Neural progenitor cell (in vitro differentiated cells): ENCODE measurements around the gene ZBTB20. TPM values are rescaled to one million over a fixed set of nuclear protein-coding genes. Genes with fewer than 3 reads are reported as not detected.
A peak's percentile ranks its signal among the peaks of the same experiment; 100 is the strongest.

Experiments used
- DNase-seq: peaks from one replicate; pipeline ENCODE4 v3.0.0-alpha.2; 2016; ENCODE audit warnings: low spot score
- H2AFZ ChIP-seq: fragments of 200-600 bp; sonication (generic); replicated peaks from 2 replicates; pipeline ENCODE4 v1.6.1; 2016; ENCODE audit warnings: antibody characterized with exemption
- H3F3A ChIP-seq: fragments of 200-600 bp; sonication (generic); 2 replicates; pipeline ENCODE4 v1.6.1; 2016; ENCODE audit warnings: antibody characterized with exemption, low read depth
- H3K27ac ChIP-seq: fragments of 200-600 bp; sonication (generic); 2 replicates; pipeline ENCODE4 v1.5.1; 2016; ENCODE audit warnings: mild to moderate bottlenecking
- H3K27me3 ChIP-seq: fragments of 200-600 bp; sonication (generic); 2 replicates; pipeline ENCODE4 v1.6.1; 2016; ENCODE audit warnings: mild to moderate bottlenecking, moderate library complexity
- H3K36me3 ChIP-seq: fragments of 200-600 bp; sonication (generic); 2 replicates; pipeline ENCODE4 v1.5.1; 2016
- H3K4me1 ChIP-seq: fragments of 200-600 bp; sonication (generic); 2 replicates; pipeline ENCODE4 v1.6.1; 2016; ENCODE audit warnings: mixed run types
- H3K4me2 ChIP-seq: fragments of 200-600 bp; sonication (generic); 2 replicates; pipeline ENCODE4 v1.6.1; 2016
- H3K4me3 ChIP-seq: fragments of 200-600 bp; sonication (generic); 2 replicates; pipeline ENCODE4 v1.5.1; 2016
- H3K79me2 ChIP-seq: fragments of 200-600 bp; sonication (generic); 2 replicates; pipeline ENCODE4 v1.6.1; 2016; ENCODE audit warnings: low read depth
- H3K9ac ChIP-seq: fragments of 200-600 bp; sonication (generic); 2 replicates; pipeline ENCODE4 v1.6.1; 2016
- H3K9me3 ChIP-seq: fragments of 200-600 bp; sonication (generic); 2 replicates; pipeline ENCODE4 v1.5.1; 2016; ENCODE audit warnings: low read depth
- H4K20me1 ChIP-seq: fragments of 200-600 bp; sonication (generic); 2 replicates; pipeline ENCODE4 v1.6.1; 2016; ENCODE audit warnings: low read depth
- H3K27ac Mint-ChIP-seq: 3 replicates; pipeline ENCODE4 v1.8.0; 2021; ENCODE audit warnings: mixed read lengths
- H3K27me3 Mint-ChIP-seq: 2 replicates; pipeline ENCODE4 v1.8.0; 2022; ENCODE audit warnings: low read depth, mild to moderate bottlenecking, inconsistent platforms, moderate library complexity, mixed read lengths; ENCODE audit not compliant: insufficient read depth
- H3K36me3 Mint-ChIP-seq: 3 replicates; pipeline ENCODE4 v1.8.0; 2021; ENCODE audit warnings: mixed read lengths
- H3K4me1 Mint-ChIP-seq: 3 replicates; pipeline ENCODE4 v1.8.0; 2021; ENCODE audit warnings: mixed read lengths
- H3K4me3 Mint-ChIP-seq: 3 replicates; pipeline ENCODE4 v1.8.0; 2021; ENCODE audit warnings: mild to moderate bottlenecking, moderate library complexity, mixed read lengths
- H3K9me3 Mint-ChIP-seq: 3 replicates; pipeline ENCODE4 v1.8.0; 2020; ENCODE audit warnings: mixed read lengths
- CTCF ChIP-seq: fragments of 200-600 bp; sonication (generic); IDR thresholded peaks from 2 replicates; pipeline ENCODE4 v1.5.1; 2017; ENCODE audit warnings: antibody characterized with exemption, mild to moderate bottlenecking
- EZH2 ChIP-seq: fragments of 200-600 bp; sonication (generic); IDR thresholded peaks from 2 replicates; pipeline ENCODE4 v1.6.1; 2017; ENCODE audit warnings: antibody characterized with exemption, mild to moderate bottlenecking, moderate library complexity
- EZH2phosphoT487 ChIP-seq: fragments of 200-600 bp; sonication (generic); IDR thresholded peaks from 2 replicates; pipeline ENCODE4 v1.6.1; 2017; ENCODE audit warnings: antibody characterized with exemption
- total RNA-seq: library from RNA; depleted of rRNA; stranded (reverse); fragments of >200 nt; gene quantifications from 2 replicates; pipeline ENCODE4 v1.2.3, GENCODE V29; 2015; ENCODE audit warnings: low replicate concordance

The ZBTB20 gene
- total RNA-seq, 1 donor from 2014 or later: 1.9 TPM

- Histone ChIP-seq H3K4me1 (peaks cover 6% of the 10 kb centered on the region), H3K36me3 (no peaks in the 10 kb centered on the region), H3F3A (no peaks in the 10 kb centered on the region), H3K9ac (no peak overlapping the region), H2AFZ (no peak overlapping the region), H4K20me1 (no peaks in the 10 kb centered on the region), H3K4me3 (no peak overlapping the region), H3K9me3 (no peaks in the 10 kb centered on the region), H3K27ac (no peak overlapping the region), H3K4me2 (no peak overlapping the region), H3K27me3 (no peaks in the 10 kb centered on the region), H3K79me2 (no peaks in the 10 kb centered on the region)
- Mint-ChIP-seq H3K4me1 (peaks cover 11% of the 10 kb centered on the region), H3K9me3 (peaks cover 3% of the 10 kb centered on the region), H3K27me3 (peaks cover 3% of the 10 kb centered on the region), H3K4me3 (no peak overlapping the region), H3K27ac (peak overlapping the region; percentile 30), H3K36me3 (peaks cover 2% of the 10 kb centered on the region)
- TF ChIP-seq EZH2 (no peak), EZH2phosphoT487 (no peak), CTCF (no peak)
- DNase-seq: no peak
These were observed 496.3 kb downstream of the ZBTB20 start for GRCh38 chr3:114650808-114651207.

GRCh38 chr3:114649331-114649730 lies 497.8 kb downstream of the ZBTB20 start:
- H3K4me3 Mint-ChIP-seq: no peak overlapping the region
- no peak overlapping the region for H3K27ac ChIP-seq
- H3K4me1 ChIP-seq: peaks cover 6% of the 10 kb centered on the region
- TF ChIP-seq CTCF: no peak
- TF ChIP-seq EZH2phosphoT487: no peak
- TF ChIP-seq EZH2: no peak
- no peaks in the 10 kb centered on the region for H3K27me3 ChIP-seq
- peaks cover 3% of the 10 kb centered on the region for H3K9me3 Mint-ChIP-seq
- no peaks in the 10 kb centered on the region for H3F3A ChIP-seq
- no peak overlapping the region for H2AFZ ChIP-seq
- H3K4me2 ChIP-seq: peak overlapping the region; percentile 13
- DNase-seq: no peak
- no peak overlapping the region for H3K9ac ChIP-seq
- peaks cover 3% of the 10 kb centered on the region for H3K27me3 Mint-ChIP-seq
- H3K4me1 Mint-ChIP-seq: peaks cover 11% of the 10 kb centered on the region
- no peaks in the 10 kb centered on the region for H3K79me2 ChIP-seq
- H3K27ac Mint-ChIP-seq: no peak overlapping the region
- H4K20me1 ChIP-seq: no peaks in the 10 kb centered on the region
- no peaks in the 10 kb centered on the region for H3K36me3 ChIP-seq
- H3K4me3 ChIP-seq: no peak overlapping the region
- no peaks in the 10 kb centered on the region for H3K9me3 ChIP-seq
- H3K36me3 Mint-ChIP-seq: peaks cover 2% of the 10 kb centered on the region

- no peaks in the 10 kb centered on the region for H4K20me1 ChIP-seq
- H3K27me3 ChIP-seq: no peaks in the 10 kb centered on the region
- H3K4me1 ChIP-seq: peaks cover 20% of the 10 kb centered on the region
- H3K27me3 Mint-ChIP-seq: no peaks in the 10 kb centered on the region
- no peaks in the 10 kb centered on the region for H3K9me3 Mint-ChIP-seq
- TF ChIP-seq EZH2 (no peak), EZH2phosphoT487 (no peak), CTCF (no peak)
- H3K4me3 Mint-ChIP-seq: no peak overlapping the region
- DNase-seq: no peak
- H3K27ac ChIP-seq: no peak overlapping the region
- H3K27ac Mint-ChIP-seq: no peak overlapping the region
- no peak overlapping the region for H3K4me3 ChIP-seq
- no peaks in the 10 kb centered on the region for H3K9me3 ChIP-seq
- no peaks in the 10 kb centered on the region for H3F3A ChIP-seq
- no peak overlapping the region for H3K4me2 ChIP-seq
- no peaks in the 10 kb centered on the region for H3K36me3 Mint-ChIP-seq
- H3K36me3 ChIP-seq: no peaks in the 10 kb centered on the region
- no peak overlapping the region for H2AFZ ChIP-seq
- no peaks in the 10 kb centered on the region for H3K79me2 ChIP-seq
- peaks cover 11% of the 10 kb centered on the region for H3K4me1 Mint-ChIP-seq
- H3K9ac ChIP-seq: no peak overlapping the region
These were observed 500.6 kb downstream of the ZBTB20 start for GRCh38 chr3:114646526-114646925.
